Measurements from ENCODE around the gene CRYBG2. TPM values are rescaled to one million over a fixed set of nuclear protein-coding genes. Genes with fewer than 3 reads are reported as not detected.

Gene CRYBG2
- total and polyA plus RNA-seq, 2 of the 8 experiments (the other 6 are each of a cell fraction or from before 2014, with no cell fraction given): 14.2 to 17.0 TPM

GRCh38 chr1:26297057-26297790 is 56.7 kb downstream of the CRYBG2 start:
- no peak overlapping the region for H2BK12ac ChIP-seq (ENCODE audit: low read depth, low read length)
- no peak overlapping the region for H2AFZ ChIP-seq (ENCODE audit: low read length)
- H3K14ac ChIP-seq (ENCODE audit: insufficient read length): no peak overlapping the region
- H2BK120ac ChIP-seq (replicated peaks; ENCODE audit: low read depth, low read length): no peak overlapping the region
- no peak overlapping the region for H3K23ac ChIP-seq (ENCODE audit: insufficient read length)
- H3K23me2 ChIP-seq (ENCODE audit: low read depth, low read length): no peaks in the 10 kb centered on the region
- H4K91ac ChIP-seq (replicated peaks; ENCODE audit: insufficient read length, low read length): no peak overlapping the region
- H2AK5ac ChIP-seq (ENCODE audit: low read depth, low read length): no peak overlapping the region
- H3K9ac ChIP-seq (replicated peaks in 1 of 4; ENCODE audit: extremely low read depth in 1 of 4, low read depth in 3 of 4, low read length in 3 of 4): no peak overlapping the region
- ChIA-PET CTCF (ENCODE audit: partially characterized antibody) (interaction anchor here (0.8 to 57.0 kb wide), 7 partner anchors 4 to 564 kb away, joined by 3 to 1530 read pairs (median 3); partner anchors contain the start of genes CD52, SH3BGRL3 and UBXN11), POLR2A (ENCODE audit: partially characterized antibody) (interaction anchor here (0.5 to 1.4 kb wide), 4 partner anchors 8 to 113 kb away, joined by 3 to 4 read pairs (median 3); partner anchors contain the start of gene LIN28A)
- H3K36me3 ChIP-seq (ENCODE audit: control insufficient read depth in 2 of 4, insufficient read depth in 4 of 4, low read length in 3 of 4): no peaks in the 10 kb centered on the region
- H3K27me3 ChIP-seq (replicated peaks in 1 of 4; ENCODE audit: control insufficient read depth in 3 of 4, extremely low read depth in 1 of 4, insufficient read depth in 3 of 4, low read length in 3 of 4): no peaks in the 10 kb centered on the region
- H3K56ac ChIP-seq (replicated peaks; ENCODE audit: insufficient read length, low read depth, low read length): no peak overlapping the region
- H2BK5ac ChIP-seq (ENCODE audit: low read depth, low read length): no peak overlapping the region
- FAIRE-seq (no peak), DNase-seq (ENCODE audit: low read depth in 1 of 2, low spot score in 2 of 2) (no peak)
- no peak overlapping the region; the same call in 1 of the 2 replicates for H3K18ac ChIP-seq (ENCODE audit: extremely low read depth, low read length)
- no peak overlapping the region for H3K4me3 ChIP-seq (ENCODE audit: extremely low read depth in 1 of 4, insufficient read depth in 2 of 4, low read depth in 3 of 4, low read length in 4 of 4)
- H4K20me1 ChIP-seq (replicated peaks in 1 of 2; ENCODE audit: control insufficient read depth in 1 of 2, insufficient read depth in 2 of 2, low read length in 2 of 2): peaks cover 0 to 3% of the 10 kb centered on the region in 2 experiments
- H3K4me2 ChIP-seq (ENCODE audit: insufficient read depth in 1 of 2, low read depth in 2 of 2, low read length in 2 of 2): no peak overlapping the region
- no peaks in the 10 kb centered on the region for H3K79me2 ChIP-seq (ENCODE audit: control insufficient read depth in 1 of 2, insufficient read depth in 2 of 2, low read length in 2 of 2)
- no peaks in the 10 kb centered on the region for H3K9me3 ChIP-seq (ENCODE audit: insufficient read depth in 2 of 2, low read depth in 1 of 2, low read length in 1 of 2)
- H4K5ac ChIP-seq (ENCODE audit: insufficient read length, low read depth, low read length): no peak overlapping the region
- 96% methylated on average over 11 of the region's 12 CpGs; no CpG with 5 or more reads in 1 of the 2 experiments for WGBS, 2 experiments (ENCODE audit: extremely low coverage in 1 of 2, insufficient coverage in 1 of 2, insufficient read length in 1 of 2, insufficient replicate concordance in 2 of 2, low coverage in 1 of 2, low lambda C conversion rate in 2 of 2, missing lambda C conversion rate in 1 of 2)
- H3K27ac ChIP-seq (ENCODE audit: low read depth, low read length): no peak overlapping the region
- no peak overlapping the region for H2BK15ac ChIP-seq (ENCODE audit: low read length)
- H4K8ac ChIP-seq (ENCODE audit: extremely low read depth, insufficient read depth, low read length): no peak overlapping the region
- H3K4ac ChIP-seq (replicated peaks; ENCODE audit: insufficient read length, low read depth, low read length): no peak overlapping the region
- no peak overlapping the region for H2BK20ac ChIP-seq (ENCODE audit: low read length)
- no peaks in the 10 kb centered on the region for H3K79me1 ChIP-seq (ENCODE audit: low read depth, low read length)
- H3K4me1 ChIP-seq (replicated peaks in 1 of 4; ENCODE audit: control insufficient read depth in 3 of 4, insufficient read depth in 4 of 4, low read length in 3 of 4): no peaks in the 10 kb centered on the region
- no peak for TF ChIP-seq CTBP2 (IDR thresholded peaks at IDR 0.05; ENCODE audit: borderline replicate concordance, insufficient read depth, insufficient read length, low read length)
- no peak for TF ChIP-seq TAF7 (optimal IDR thresholded peaks at IDR 0.05; ENCODE audit: borderline replicate concordance, low read depth, low read length)
- no peak for TF ChIP-seq JUND (IDR thresholded peaks at IDR 0.05; ENCODE audit: low read length)
- no peak for TF ChIP-seq CHD2 (IDR thresholded peaks at IDR 0.05; ENCODE audit: low read length)
- TF ChIP-seq, protein P1, sequence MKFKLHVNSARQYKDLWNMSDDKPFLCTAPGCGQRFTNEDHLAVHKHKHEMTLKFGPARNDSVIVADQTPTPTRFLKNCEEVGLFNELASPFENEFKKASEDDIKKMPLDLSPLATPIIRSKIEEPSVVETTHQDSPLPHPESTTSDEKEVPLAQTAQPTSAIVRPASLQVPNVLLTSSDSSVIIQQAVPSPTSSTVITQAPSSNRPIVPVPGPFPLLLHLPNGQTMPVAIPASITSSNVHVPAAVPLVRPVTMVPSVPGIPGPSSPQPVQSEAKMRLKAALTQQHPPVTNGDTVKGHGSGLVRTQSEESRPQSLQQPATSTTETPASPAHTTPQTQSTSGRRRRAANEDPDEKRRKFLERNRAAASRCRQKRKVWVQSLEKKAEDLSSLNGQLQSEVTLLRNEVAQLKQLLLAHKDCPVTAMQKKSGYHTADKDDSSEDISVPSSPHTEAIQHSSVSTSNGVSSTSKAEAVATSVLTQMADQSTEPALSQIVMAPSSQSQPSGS (IDR thresholded peaks at IDR 0.05; ENCODE audit: low read length): no peak
- TF ChIP-seq EP300 (IDR thresholded peaks at IDR 0.05; ENCODE audit: borderline replicate concordance in 1 of 2, low read depth in 2 of 2, low read length in 2 of 2): no peak
- no peak for TF ChIP-seq TAF1 (IDR thresholded peaks at IDR 0.05; ENCODE audit: low read depth, low read length)
- no peak for TF ChIP-seq HDAC2 (IDR thresholded peaks at IDR 0.05; ENCODE audit: borderline replicate concordance in 1 of 2, low read depth in 2 of 2, low read length in 2 of 2)
- TF ChIP-seq GABPA (IDR thresholded peaks at IDR 0.05; ENCODE audit: borderline replicate concordance, insufficient read depth, low read length): no peak
